Tibial nerve (tissue), 4 donors: ENCODE measurements around the gene TEX19. TPM values are rescaled to one million over a fixed set of nuclear protein-coding genes. Genes with fewer than 3 reads are reported as not detected.

Experiments used
- DNase-seq, 2 donors: peaks; one replicate each; pipeline ENCODE4 v3.0.0-alpha.2; 2019; ENCODE audit warnings: low spot score in 2 of 2
- H3K27ac ChIP-seq, 4 donors: fragments of 200-600 bp; sonication (generic) in 3 of 4; one replicate each; pipeline ENCODE4 v1.5.1; 2017 to 2019; ENCODE audit warnings: mild to moderate bottlenecking in 1 of 4
- H3K27me3 ChIP-seq, 2 donors: fragments of 200-600 bp; sonication (generic) in 1 of 2; one replicate each; pipeline versions ENCODE4 v1.5.1 to v1.6.0; 2017 to 2019
- H3K36me3 ChIP-seq, 3 donors: fragments of 200-600 bp; sonication (generic); one replicate each; pipeline ENCODE4 v1.5.1; 2018 to 2019
- H3K4me1 ChIP-seq, 4 donors: fragments of 200-600 bp; sonication (generic) in 3 of 4; one replicate each; pipeline ENCODE4 v1.5.1; 2017 to 2019
- H3K4me3 ChIP-seq, 4 donors: fragments of 200-600 bp; sonication (generic) in 3 of 4; one replicate each; pipeline ENCODE4 v1.5.1; 2017 to 2019; ENCODE audit warnings: mild to moderate bottlenecking in 1 of 4, moderate library complexity in 1 of 4
- H3K9me3 ChIP-seq, 4 donors: fragments of 200-600 bp; sonication (generic) in 3 of 4; one replicate each; pipeline ENCODE4 v1.5.1; 2017 to 2019
- EP300 ChIP-seq, 2 donors: sonication (generic); formaldehyde crosslinking; IDR thresholded peaks; one replicate each; pipeline ENCODE4 v1.6.1; 2017; ENCODE audit warnings: antibody characterized with exemption in 2 of 2, mild to moderate bottlenecking in 1 of 2
- POLR2A ChIP-seq, 2 donors: fragments of 450-650 bp; IDR thresholded peaks; one replicate each; pipeline ENCODE4 v1.6.1; 2017; ENCODE audit warnings: antibody characterized with exemption in 2 of 2, mild to moderate bottlenecking in 2 of 2, moderate library complexity in 2 of 2
- WGBS, 2 donors: methylation state at CpG; one replicate each; pipeline ENCODE4 v1.1.5; 2018; 5-methylcytosine and 5-hydroxymethylcytosine counted together
- total RNA-seq, 4 donors: library from RNA; depleted of rRNA; stranded (reverse); fragments of >200 nt; gene quantifications; one replicate each; pipeline ENCODE4 v1.1.0, GENCODE V29; 2016
- TF ChIP-seq, protein P1 (sequence below), 5 experiments: fragments of 200-600 bp in 3 of 5; fragments of 450-650 bp in 2 of 5; sonication (generic) in 3 of 5; IDR thresholded peaks; one replicate each; pipeline ENCODE4 v1.5.1; 2016 to 2019; ENCODE audit warnings: antibody characterized with exemption in 5 of 5, mild to moderate bottlenecking in 3 of 5, moderate library complexity in 2 of 5

Gene TEX19
- total RNA-seq, 4 donors from 2014 or later, result not detected

DNA sequence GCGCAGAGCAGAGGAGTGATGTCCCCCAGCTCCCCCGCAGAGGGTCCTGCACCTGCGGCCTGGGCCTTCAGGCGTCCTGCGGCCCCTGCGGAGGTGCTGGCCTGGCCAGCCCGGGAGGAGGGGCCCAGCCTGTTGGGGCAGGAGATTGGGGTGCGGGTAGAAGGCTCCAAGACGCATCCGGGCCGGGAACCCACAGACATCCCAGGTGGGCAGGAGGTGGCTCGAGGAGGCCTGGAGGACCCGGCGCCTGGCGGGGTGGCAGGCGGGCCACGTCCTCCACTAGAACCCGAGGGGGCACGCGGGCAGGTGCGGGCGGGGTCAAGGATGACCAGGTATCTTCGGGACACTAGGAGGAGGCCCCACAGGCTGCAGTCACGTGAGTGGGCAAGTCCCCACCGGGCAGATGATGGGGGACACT lies 24.8 kb upstream of the TEX19 start:
- Histone ChIP-seq H3K27ac (peak overlapping the region in 3 of 4 donors; percentile 11 to 77 (median 75)), H3K27me3 (peaks cover 0 to 49% of the 10 kb centered on the region in 2 donors), H3K36me3 (no peaks in the 10 kb centered on the region), H3K9me3 (no peaks in the 10 kb centered on the region), H3K4me3 (peak overlapping the region; percentile 37 to 66 (median 54)), H3K4me1 (peaks cover 0 to 66% (median 39%) of the 10 kb centered on the region in 4 donors)
- TF ChIP-seq POLR2A (IDR thresholded peaks at IDR 0.05), result no peak
- TF ChIP-seq, protein P1, sequence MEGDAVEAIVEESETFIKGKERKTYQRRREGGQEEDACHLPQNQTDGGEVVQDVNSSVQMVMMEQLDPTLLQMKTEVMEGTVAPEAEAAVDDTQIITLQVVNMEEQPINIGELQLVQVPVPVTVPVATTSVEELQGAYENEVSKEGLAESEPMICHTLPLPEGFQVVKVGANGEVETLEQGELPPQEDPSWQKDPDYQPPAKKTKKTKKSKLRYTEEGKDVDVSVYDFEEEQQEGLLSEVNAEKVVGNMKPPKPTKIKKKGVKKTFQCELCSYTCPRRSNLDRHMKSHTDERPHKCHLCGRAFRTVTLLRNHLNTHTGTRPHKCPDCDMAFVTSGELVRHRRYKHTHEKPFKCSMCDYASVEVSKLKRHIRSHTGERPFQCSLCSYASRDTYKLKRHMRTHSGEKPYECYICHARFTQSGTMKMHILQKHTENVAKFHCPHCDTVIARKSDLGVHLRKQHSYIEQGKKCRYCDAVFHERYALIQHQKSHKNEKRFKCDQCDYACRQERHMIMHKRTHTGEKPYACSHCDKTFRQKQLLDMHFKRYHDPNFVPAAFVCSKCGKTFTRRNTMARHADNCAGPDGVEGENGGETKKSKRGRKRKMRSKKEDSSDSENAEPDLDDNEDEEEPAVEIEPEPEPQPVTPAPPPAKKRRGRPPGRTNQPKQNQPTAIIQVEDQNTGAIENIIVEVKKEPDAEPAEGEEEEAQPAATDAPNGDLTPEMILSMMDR (IDR thresholded peaks at IDR 0.05), result no peak
- no peak for TF ChIP-seq EP300 (IDR thresholded peaks at IDR 0.05)
- WGBS, 2 donors, result 55 to 61% methylated on average over 12 to 25 of the region's 25 CpGs
- no peak for DNase-seq

DNA sequence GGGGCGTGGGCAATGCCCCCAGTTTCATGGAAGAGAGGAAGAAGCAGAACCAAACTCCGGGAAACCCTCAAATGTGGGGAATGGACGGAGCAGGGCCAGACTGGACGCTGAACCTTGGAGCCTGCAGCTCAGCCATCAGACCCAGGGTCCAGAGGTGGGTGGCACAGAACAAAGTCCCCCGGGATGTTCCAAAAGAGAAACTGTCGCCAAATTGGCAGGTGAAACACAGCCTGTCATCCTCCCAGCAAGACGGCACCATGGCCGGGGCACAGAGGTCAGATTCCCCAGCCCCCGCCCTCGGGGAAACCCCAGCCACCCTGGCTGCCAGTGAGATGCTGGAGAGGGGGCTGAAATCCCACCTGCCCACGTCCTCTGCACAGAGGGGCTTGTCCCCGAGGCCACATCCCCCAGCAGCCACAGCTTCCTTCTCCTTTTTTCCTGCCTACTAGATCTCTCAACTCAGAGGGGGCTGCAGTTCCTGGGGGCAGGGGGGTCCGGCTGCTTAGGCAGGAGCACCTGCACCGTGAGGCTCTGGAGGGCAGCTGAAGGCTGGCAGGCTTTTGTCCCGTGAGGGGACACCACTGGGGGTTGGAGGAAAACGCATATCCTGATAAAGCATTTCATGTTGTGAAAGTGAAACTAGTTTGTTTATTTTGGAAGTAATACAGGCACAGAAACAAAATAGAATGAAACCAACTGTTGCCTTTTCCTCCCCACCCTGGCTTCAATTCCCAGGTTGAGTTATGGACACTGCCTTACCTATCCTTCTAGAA lies 24.2 kb upstream of the TEX19 start:
- H3K36me3 ChIP-seq, result no peaks in the 10 kb centered on the region
- H3K4me1 ChIP-seq, result peaks cover 0 to 70% (median 39%) of the 10 kb centered on the region in 4 donors
- peak overlapping the region; percentile 21 to 66 (median 44) for H3K4me3 ChIP-seq
- no peak for DNase-seq
- H3K27ac ChIP-seq, result peak overlapping the region in 3 of 4 donors; percentile 12 to 77 (median 75)
- TF ChIP-seq EP300 (IDR thresholded peaks at IDR 0.05) (no peak), POLR2A (IDR thresholded peaks at IDR 0.05) (no peak)
- TF ChIP-seq, protein P1 (IDR thresholded peaks at IDR 0.05), result no peak
- WGBS, 2 donors, result 30 to 31% methylated on average over 16 of the region's 16 CpGs
- H3K27me3 ChIP-seq, result peaks cover 0 to 43% of the 10 kb centered on the region in 2 donors
- H3K9me3 ChIP-seq, result no peaks in the 10 kb centered on the region

DNA sequence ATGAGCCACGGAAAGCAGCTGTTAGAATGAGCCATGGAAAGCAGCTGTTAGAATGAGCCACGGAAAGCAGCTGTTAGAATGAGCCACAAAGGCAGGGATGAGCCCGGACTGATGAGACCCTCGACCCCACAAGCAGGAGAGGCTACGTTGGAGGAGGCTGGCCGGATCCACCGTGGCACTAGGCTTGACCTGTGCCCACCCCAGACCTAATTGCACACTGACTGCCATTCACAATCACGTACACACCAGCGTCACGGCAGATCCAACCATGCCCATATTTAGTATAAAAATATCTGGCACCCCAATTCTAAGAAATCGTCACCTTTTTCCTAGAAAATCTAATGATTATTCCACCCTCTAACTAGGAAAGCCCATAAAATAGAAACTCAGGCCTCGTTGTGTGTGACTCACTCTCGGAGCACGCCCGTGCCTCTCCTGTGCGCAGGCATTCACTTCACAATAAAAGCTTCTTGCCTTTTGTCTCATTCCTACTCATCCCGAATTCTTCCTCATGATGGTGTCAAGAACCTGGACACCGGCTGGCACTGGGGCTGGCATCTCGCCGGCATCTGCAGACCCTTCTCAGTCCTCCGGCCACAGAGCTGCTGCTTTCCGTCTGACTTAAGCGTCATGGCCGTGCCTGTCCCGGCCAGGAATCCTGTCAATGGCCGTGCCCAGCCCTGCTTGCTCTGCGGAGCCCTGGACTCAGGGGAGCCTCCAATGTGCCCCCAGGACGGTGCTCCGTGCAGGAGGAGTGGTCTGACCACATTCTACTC lies 20.0 kb upstream of the TEX19 start:
- DNase-seq, result peak in 1 of 2 donors; percentile 38
- Histone ChIP-seq H3K36me3 (no peaks in the 10 kb centered on the region), H3K27me3 (peaks cover 0 to 5% of the 10 kb centered on the region in 2 donors), H3K4me3 (peak overlapping the region in 3 of 4 donors; percentile 12 to 30 (median 24)), H3K27ac (peak overlapping the region in 1 of 4 donors; percentile 58), H3K9me3 (peaks cover 0 to 4% (median 0%) of the 10 kb centered on the region in 4 donors), H3K4me1 (peaks cover 0 to 35% (median 15%) of the 10 kb centered on the region in 4 donors)
- 14 to 16% methylated on average over 29 of the region's 29 CpGs for WGBS, 2 donors
- TF ChIP-seq POLR2A (IDR thresholded peaks at IDR 0.05) (no peak), EP300 (IDR thresholded peaks at IDR 0.05) (peak; percentile 11 to 32)
- TF ChIP-seq, protein P1 (IDR thresholded peaks at IDR 0.05), result no peak

DNA sequence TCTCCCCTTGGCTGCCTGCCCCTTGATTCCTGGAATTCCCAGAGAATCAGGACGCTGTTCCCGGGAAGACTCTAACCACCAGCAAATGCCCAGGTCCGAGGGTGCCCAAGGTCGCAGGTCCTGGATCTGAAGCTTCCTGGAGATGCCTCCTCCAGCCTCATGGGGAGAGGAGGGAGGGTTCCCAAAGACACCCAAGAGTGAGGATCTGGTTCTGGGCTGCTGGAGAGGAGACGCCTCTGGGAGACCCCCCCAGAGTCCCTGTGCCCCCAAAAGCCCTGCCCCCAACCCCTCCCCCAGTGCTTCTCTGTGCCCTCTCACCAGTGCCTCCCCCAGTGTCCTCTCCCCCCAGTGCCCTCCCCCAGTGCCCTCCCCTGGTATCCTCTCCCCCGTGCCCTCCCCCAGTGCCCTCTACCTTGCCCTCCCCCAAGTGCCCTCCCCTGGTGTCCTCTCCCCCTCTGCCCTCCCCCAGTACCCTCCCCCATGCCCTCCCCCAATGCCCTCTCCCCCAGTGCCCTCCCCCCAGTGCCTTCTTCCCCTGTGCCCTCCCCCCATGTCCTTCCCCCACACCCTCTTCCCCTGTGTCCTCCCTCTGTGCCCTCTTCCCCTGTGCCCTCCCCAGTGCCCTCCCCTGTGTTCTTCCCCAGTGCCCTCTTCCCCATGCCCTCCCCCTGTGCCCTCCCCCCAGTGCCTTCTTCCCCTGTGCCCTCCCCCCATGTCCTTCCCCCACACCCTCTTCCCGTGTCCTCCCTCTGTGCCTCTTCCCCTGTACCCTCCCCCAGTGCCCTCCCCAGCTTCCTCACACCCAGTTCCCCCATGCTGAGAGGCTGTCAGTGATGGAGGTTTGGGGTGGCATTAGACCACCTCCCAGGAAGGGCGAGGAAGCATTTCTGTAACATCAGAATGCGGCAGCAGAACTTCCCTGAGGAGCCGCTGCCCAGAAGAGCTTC lies 19.1 kb upstream of the TEX19 start:
- DNase-seq, result no peak
- Histone ChIP-seq H3K27me3 (peaks cover 0 to 8% of the 10 kb centered on the region in 2 donors), H3K27ac (peak overlapping the region in 1 of 4 donors; percentile 58), H3K4me1 (peaks cover 0 to 26% (median 6%) of the 10 kb centered on the region in 4 donors), H3K36me3 (no peaks in the 10 kb centered on the region), H3K4me3 (peak overlapping the region in 3 of 4 donors; percentile 12 to 30 (median 24)), H3K9me3 (peaks cover 0 to 4% (median 0%) of the 10 kb centered on the region in 4 donors)
- WGBS, 2 donors, result 62 to 76% methylated on average over 5 to 10 of the region's 10 CpGs
- TF ChIP-seq POLR2A (IDR thresholded peaks at IDR 0.05) (no peak), EP300 (IDR thresholded peaks at IDR 0.05) (no peak)
- TF ChIP-seq, protein P1 (IDR thresholded peaks at IDR 0.05), result no peak
